GM23338 (cell line): ENCODE data around the gene MFAP4. TPM values are rescaled to one million over a fixed set of nuclear protein-coding genes. Genes with fewer than 3 reads are reported as not detected.

Experiments
- ATAC-seq: fragments of 200-7000 bp; cut with Tn5 transposase; 3 replicates; pipeline ENCODE4 v1.9.1; 2020
- DNase-seq: peaks from one replicate; pipeline ENCODE4 v3.0.0-alpha.2; 2015; ENCODE audit warnings: low spot score
- H2AFZ ChIP-seq: fragments of 200-600 bp; sonication (generic); 2 replicates; pipeline ENCODE4 v1.8.0; 2016; ENCODE audit warnings: antibody characterized with exemption, mild to moderate bottlenecking, moderate library complexity
- H3F3A ChIP-seq: fragments of 200-600 bp; sonication (generic); replicated peaks from 2 replicates; pipeline ENCODE4 v1.8.0; 2017; ENCODE audit warnings: antibody characterized with exemption, mixed run types, low read depth
- H3K27ac ChIP-seq: fragments of 200-600 bp; sonication (generic); 2 replicates; pipeline ENCODE4 v1.6.1; 2016; ENCODE audit warnings: low read depth
- H3K27me3 ChIP-seq: fragments of 200-600 bp; sonication (generic); 2 replicates; pipeline ENCODE4 v1.8.0; 2016; ENCODE audit warnings: mild to moderate bottlenecking, mixed run types, moderate library complexity; ENCODE audit not compliant: insufficient read depth
- H3K36me3 ChIP-seq: fragments of 200-600 bp; sonication (generic); 2 replicates; pipeline ENCODE4 v1.8.0; 2016; ENCODE audit warnings: mild to moderate bottlenecking; ENCODE audit not compliant: insufficient read depth
- H3K4me1 ChIP-seq: fragments of 200-600 bp; sonication (generic); 2 replicates; pipeline ENCODE4 v1.8.0; 2016; ENCODE audit warnings: mild to moderate bottlenecking, moderate library complexity; ENCODE audit not compliant: insufficient read depth
- H3K4me2 ChIP-seq: fragments of 200-600 bp; sonication (generic); 2 replicates; pipeline ENCODE4 v1.7.1; 2017; ENCODE audit warnings: mixed run types
- H3K4me3 ChIP-seq: fragments of 200-600 bp; sonication (generic); 2 replicates; pipeline ENCODE4 v1.6.1; 2016; ENCODE audit warnings: mixed run types
- H3K79me2 ChIP-seq: fragments of 200-600 bp; sonication (generic); replicated peaks from 2 replicates; pipeline ENCODE4 v1.8.0; 2017; ENCODE audit warnings: mild to moderate bottlenecking; ENCODE audit not compliant: insufficient read depth
- H3K9me2 ChIP-seq: fragments of 200-600 bp; sonication (generic); 2 replicates; pipeline ENCODE4 v1.8.0; 2017; ENCODE audit not compliant: insufficient read depth
- H4K20me1 ChIP-seq: fragments of 200-600 bp; sonication (generic); replicated peaks from 2 replicates; pipeline ENCODE4 v1.8.0; 2017; ENCODE audit warnings: mild to moderate bottlenecking; ENCODE audit not compliant: insufficient read depth
- H3K27ac Mint-ChIP-seq: 2 replicates; pipeline ENCODE4 v1.8.0; 2020; ENCODE audit warnings: inconsistent platforms, mild to moderate bottlenecking, moderate library complexity, mixed read lengths
- H3K27me3 Mint-ChIP-seq: 3 replicates; pipeline ENCODE4 v1.8.0; 2022; ENCODE audit warnings: low read depth, mild to moderate bottlenecking, moderate library complexity, mixed read lengths, inconsistent platforms; ENCODE audit not compliant: insufficient read depth, poor library complexity
- H3K36me3 Mint-ChIP-seq: 3 replicates; pipeline ENCODE4 v1.8.0; 2021; ENCODE audit warnings: low read depth, mild to moderate bottlenecking, inconsistent platforms, moderate library complexity, mixed read lengths
- H3K4me1 Mint-ChIP-seq: 3 replicates; pipeline ENCODE4 v1.8.0; 2020; ENCODE audit warnings: mild to moderate bottlenecking, inconsistent platforms, mixed read lengths
- H3K4me3 Mint-ChIP-seq: 3 replicates; pipeline ENCODE4 v1.8.0; 2021; ENCODE audit warnings: moderate library complexity, mild to moderate bottlenecking, inconsistent platforms, mixed read lengths
- H3K9me3 Mint-ChIP-seq: 3 replicates; pipeline ENCODE4 v1.8.0; 2020; ENCODE audit warnings: moderate library complexity, mild to moderate bottlenecking, inconsistent platforms, mixed read lengths
- CREB1 ChIP-seq: fragments of 250-450 bp; sonication (Bioruptor Pico); IDR thresholded peaks from 2 replicates; pipeline ENCODE4 v1.5.0; 2020; ENCODE audit warnings: low read depth, mild to moderate bottlenecking, moderate library complexity
- ETS1 ChIP-seq: IDR thresholded peaks from 2 replicates; pipeline ENCODE4 v1.6.1; 2016; ENCODE audit warnings: antibody characterized with exemption
- REST ChIP-seq: IDR thresholded peaks from one replicate; pipeline ENCODE4 v1.6.1; 2018; ENCODE audit warnings: antibody characterized with exemption; ENCODE audit not compliant: unreplicated experiment
- STAT1 ChIP-seq: IDR thresholded peaks from one replicate; pipeline ENCODE4 v1.6.1; 2016; ENCODE audit warnings: antibody characterized with exemption; ENCODE audit not compliant: unreplicated experiment
- polyA plus RNA-seq: library from polyadenylated mRNA; unstranded; fragments of >200 nt; fragmentation: Nextera tagmentation; extraction: Ambion mirVana; gene quantifications from 2 replicates; pipeline ENCODE4 v1.2.1, GENCODE V29; 2016
- total RNA-seq: library from RNA; depleted of rRNA; stranded (reverse); fragments of >200 nt; shearing (Covaris generic); gene quantifications from 2 replicates; pipeline ENCODE4 v1.2.3, GENCODE V29; 2014

Gene MFAP4
- total and polyA plus RNA-seq, 2 experiments from 2014 or later, result 7.7 to 9.7 TPM

DNA sequence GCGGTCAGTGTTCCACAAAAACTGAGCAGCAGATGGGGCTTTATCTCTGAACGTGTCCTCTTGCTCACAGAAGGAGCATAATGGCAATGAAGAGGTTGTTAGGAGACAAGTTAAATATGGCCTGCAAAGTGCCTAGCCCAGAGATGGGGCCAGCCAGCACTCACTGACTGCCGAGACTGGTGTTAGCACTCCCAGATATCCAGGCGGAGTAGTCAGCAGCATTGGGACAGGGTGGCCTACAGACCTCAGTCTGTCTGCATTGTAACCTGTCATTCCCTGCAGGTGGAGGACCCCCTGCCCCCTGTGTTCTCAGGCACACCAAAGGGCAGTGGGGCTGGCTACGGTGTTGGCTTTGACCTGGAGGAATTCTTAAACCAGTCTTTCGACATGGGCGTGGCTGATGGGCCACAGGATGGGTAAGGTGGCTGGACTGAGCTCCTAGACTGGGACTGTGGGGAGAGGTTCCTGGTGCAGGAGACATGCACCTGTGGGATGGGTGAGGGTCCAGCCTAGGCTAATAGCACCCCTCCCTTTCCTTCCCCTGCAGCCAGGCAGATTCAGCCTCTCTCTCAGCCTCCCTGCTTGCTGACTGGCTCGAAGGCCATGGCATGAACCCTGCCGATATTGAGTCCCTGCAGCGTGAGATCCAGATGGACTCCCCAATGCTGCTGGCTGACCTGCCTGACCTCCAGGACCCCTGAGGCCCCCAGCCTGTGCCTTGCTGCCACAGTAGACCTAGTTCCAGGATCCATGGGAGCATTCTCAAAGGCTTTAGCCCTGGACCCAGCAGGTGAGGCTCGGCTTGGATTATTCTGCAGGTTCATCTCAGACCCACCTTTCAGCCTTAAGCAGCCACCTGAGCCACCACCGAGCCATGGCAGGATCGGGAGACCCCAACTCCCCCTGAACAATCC is 4.2 kb downstream of the MFAP4 start:
- peaks cover 68% of the 10 kb centered on the region for H3K36me3 Mint-ChIP-seq
- H3K27ac ChIP-seq, result no peak overlapping the region
- no peaks in the 10 kb centered on the region for H3K9me2 ChIP-seq
- H3K36me3 ChIP-seq, result peaks cover 10% of the 10 kb centered on the region
- H3K4me2 ChIP-seq, result no peak overlapping the region
- DNase-seq (no peak), ATAC-seq (no peak)
- peaks cover 34% of the 10 kb centered on the region for H3K4me1 Mint-ChIP-seq
- H4K20me1 ChIP-seq, result peaks cover 13% of the 10 kb centered on the region
- no peak for TF ChIP-seq ETS1
- no peaks in the 10 kb centered on the region; the same call in 2 of the 3 replicates for H3K9me3 Mint-ChIP-seq
- H3K4me3 ChIP-seq, result no peak overlapping the region
- H3F3A ChIP-seq, result peaks cover 19% of the 10 kb centered on the region
- H3K27me3 ChIP-seq, result no peaks in the 10 kb centered on the region
- H3K79me2 ChIP-seq, result peaks cover 29% of the 10 kb centered on the region
- peaks cover 13% of the 10 kb centered on the region for H3K27me3 Mint-ChIP-seq
- H2AFZ ChIP-seq, result no peak overlapping the region
- H3K4me1 ChIP-seq, result peaks cover 14% of the 10 kb centered on the region
- H3K27ac Mint-ChIP-seq, result no peak overlapping the region
- H3K4me3 Mint-ChIP-seq, result no peak overlapping the region

DNA sequence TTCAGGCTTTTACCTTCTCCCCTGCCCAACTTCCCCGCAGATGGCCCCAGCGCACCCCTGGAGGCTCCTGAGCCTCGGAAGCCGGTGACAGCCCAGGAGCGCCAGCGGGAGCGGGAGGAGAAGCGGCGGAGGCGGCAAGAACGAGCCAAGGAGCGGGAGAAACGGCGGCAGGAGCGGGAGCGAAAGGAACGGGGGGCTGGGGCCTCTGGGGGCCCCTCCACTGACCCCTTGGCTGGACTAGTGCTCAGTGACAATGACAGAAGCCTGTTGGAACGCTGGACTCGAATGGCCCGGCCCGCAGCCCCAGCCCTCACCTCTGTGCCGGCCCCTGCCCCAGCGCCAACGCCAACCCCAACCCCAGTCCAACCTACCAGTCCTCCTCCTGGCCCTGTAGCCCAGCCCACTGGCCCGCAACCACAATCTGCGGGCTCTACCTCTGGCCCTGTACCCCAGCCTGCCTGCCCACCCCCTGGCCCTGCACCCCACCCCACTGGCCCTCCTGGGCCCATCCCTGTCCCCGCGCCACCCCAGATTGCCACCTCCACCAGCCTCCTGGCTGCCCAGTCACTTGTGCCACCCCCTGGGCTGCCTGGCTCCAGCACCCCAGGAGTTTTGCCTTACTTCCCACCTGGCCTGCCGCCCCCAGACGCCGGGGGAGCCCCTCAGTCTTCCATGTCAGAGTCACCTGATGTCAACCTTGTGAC is 5.1 kb downstream of the MFAP4 start:
- Histone ChIP-seq H3K27ac (no peak overlapping the region), H3F3A (peaks cover 19% of the 10 kb centered on the region), H3K27me3 (no peaks in the 10 kb centered on the region), H3K4me2 (no peak overlapping the region), H3K79me2 (peaks cover 29% of the 10 kb centered on the region), H3K36me3 (peaks cover 10% of the 10 kb centered on the region), H2AFZ (no peak overlapping the region), H3K4me1 (peaks cover 9% of the 10 kb centered on the region), H3K9me2 (no peaks in the 10 kb centered on the region), H4K20me1 (peaks cover 13% of the 10 kb centered on the region), H3K4me3 (no peak overlapping the region)
- peaks cover 12% of the 10 kb centered on the region for H3K27me3 Mint-ChIP-seq
- ATAC-seq (no peak), DNase-seq (no peak)
- no peak overlapping the region for H3K27ac Mint-ChIP-seq
- H3K9me3 Mint-ChIP-seq, result no peaks in the 10 kb centered on the region; the same call in 2 of the 3 replicates
- TF ChIP-seq STAT1, result no peak
- TF ChIP-seq ETS1, result no peak
- TF ChIP-seq REST, result no peak
- no peak for TF ChIP-seq CREB1
- peaks cover 30% of the 10 kb centered on the region for H3K4me1 Mint-ChIP-seq
- H3K36me3 Mint-ChIP-seq, result peaks cover 68% of the 10 kb centered on the region
- H3K4me3 Mint-ChIP-seq, result no peak overlapping the region
